ENCODE results near the gene HAND1. TPM values are rescaled to one million over a fixed set of nuclear protein-coding genes. Genes with fewer than 3 reads are reported as not detected.

Gene HAND1
- total RNA-seq, 1 donor from 2014 or later: not detected

- DNase-seq (ENCODE audit: low read depth): no peak
Observed at GRCh38 chr5:154505567-154505966, 27.5 kb upstream of the HAND1 start.

GRCh38 chr5:154503698-154504039, 25.6 kb upstream of the HAND1 start:
- DNase-seq (ENCODE audit: low read depth) (no peak), FAIRE-seq (no peak)
- Histone ChIP-seq H3K27me3 (ENCODE audit: control insufficient read depth, insufficient read depth, low read length) (peaks cover 1% of the 10 kb centered on the region), H3K36me3 (ENCODE audit: control insufficient read depth, insufficient read depth, low read length) (no peaks in the 10 kb centered on the region), H3K4me3 (ENCODE audit: low read depth, low read length) (no peak overlapping the region)
- TF ChIP-seq, protein P1, sequence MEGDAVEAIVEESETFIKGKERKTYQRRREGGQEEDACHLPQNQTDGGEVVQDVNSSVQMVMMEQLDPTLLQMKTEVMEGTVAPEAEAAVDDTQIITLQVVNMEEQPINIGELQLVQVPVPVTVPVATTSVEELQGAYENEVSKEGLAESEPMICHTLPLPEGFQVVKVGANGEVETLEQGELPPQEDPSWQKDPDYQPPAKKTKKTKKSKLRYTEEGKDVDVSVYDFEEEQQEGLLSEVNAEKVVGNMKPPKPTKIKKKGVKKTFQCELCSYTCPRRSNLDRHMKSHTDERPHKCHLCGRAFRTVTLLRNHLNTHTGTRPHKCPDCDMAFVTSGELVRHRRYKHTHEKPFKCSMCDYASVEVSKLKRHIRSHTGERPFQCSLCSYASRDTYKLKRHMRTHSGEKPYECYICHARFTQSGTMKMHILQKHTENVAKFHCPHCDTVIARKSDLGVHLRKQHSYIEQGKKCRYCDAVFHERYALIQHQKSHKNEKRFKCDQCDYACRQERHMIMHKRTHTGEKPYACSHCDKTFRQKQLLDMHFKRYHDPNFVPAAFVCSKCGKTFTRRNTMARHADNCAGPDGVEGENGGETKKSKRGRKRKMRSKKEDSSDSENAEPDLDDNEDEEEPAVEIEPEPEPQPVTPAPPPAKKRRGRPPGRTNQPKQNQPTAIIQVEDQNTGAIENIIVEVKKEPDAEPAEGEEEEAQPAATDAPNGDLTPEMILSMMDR (IDR thresholded peaks at IDR 0.05; ENCODE audit: insufficient read depth, low read length, severe bottlenecking): no peak

More at GRCh38 chr5:154505567-154505966, 27.5 kb upstream of the HAND1 start:
- H3K27me3 ChIP-seq (ENCODE audit: control insufficient read depth, insufficient read depth, low read length): peaks cover 2% of the 10 kb centered on the region
- H3K36me3 ChIP-seq (ENCODE audit: control insufficient read depth, insufficient read depth, low read length): no peaks in the 10 kb centered on the region
- H3K4me3 ChIP-seq (ENCODE audit: low read depth, low read length): no peak overlapping the region
- TF ChIP-seq, protein P1 (IDR thresholded peaks at IDR 0.05; ENCODE audit: insufficient read depth, low read length, severe bottlenecking): no peak
- no peak for FAIRE-seq

- Histone ChIP-seq H3K4me3 (ENCODE audit: low read depth, low read length) (no peak overlapping the region), H3K36me3 (ENCODE audit: control insufficient read depth, insufficient read depth, low read length) (no peaks in the 10 kb centered on the region), H3K27me3 (ENCODE audit: control insufficient read depth, insufficient read depth, low read length) (no peaks in the 10 kb centered on the region)
- no peak for DNase-seq (ENCODE audit: low read depth)
- TF ChIP-seq, protein P1 (IDR thresholded peaks at IDR 0.05; ENCODE audit: insufficient read depth, low read length, severe bottlenecking): no peak
- no peak for FAIRE-seq
Observed at GRCh38 chr5:154502180-154502579, 24.2 kb upstream of the HAND1 start.

DNA sequence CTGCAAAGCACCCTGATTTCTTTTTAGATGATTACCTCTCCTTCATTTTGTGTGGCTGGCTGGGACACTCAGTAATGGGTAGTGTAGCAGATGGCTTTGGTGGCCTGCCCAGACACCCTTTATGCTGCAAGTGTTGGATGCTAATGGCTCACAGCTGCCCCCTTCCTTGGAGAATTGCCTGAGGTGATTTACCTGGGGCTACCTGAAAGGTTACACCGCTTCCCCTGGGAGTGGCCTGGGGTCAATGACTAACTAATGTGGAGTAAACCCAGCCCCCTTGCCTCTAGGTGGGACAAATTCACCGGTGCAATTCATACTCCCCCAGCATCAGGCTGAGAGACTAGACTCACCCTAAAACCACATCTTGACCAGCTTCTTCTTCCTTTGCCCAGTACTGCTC, 23.5 kb upstream of the HAND1 start:
- DNase-seq (ENCODE audit: low read depth): no peak
- FAIRE-seq: no peak
- Histone ChIP-seq H3K4me3 (ENCODE audit: low read depth, low read length) (no peak overlapping the region), H3K36me3 (ENCODE audit: control insufficient read depth, insufficient read depth, low read length) (no peaks in the 10 kb centered on the region), H3K27me3 (ENCODE audit: control insufficient read depth, insufficient read depth, low read length) (no peaks in the 10 kb centered on the region)
- TF ChIP-seq, protein P1 (IDR thresholded peaks at IDR 0.05; ENCODE audit: insufficient read depth, low read length, severe bottlenecking): no peak

GRCh38 chr5:154498994-154499393, 21.0 kb upstream of the HAND1 start:
- FAIRE-seq: no peak
- no peaks in the 10 kb centered on the region for H3K27me3 ChIP-seq (ENCODE audit: control insufficient read depth, insufficient read depth, low read length)
- TF ChIP-seq, protein P1 (IDR thresholded peaks at IDR 0.05; ENCODE audit: insufficient read depth, low read length, severe bottlenecking): no peak

GRCh38 chr5:154498591-154498990, 20.6 kb upstream of the HAND1 start:
- no peak for DNase-seq (ENCODE audit: low read depth)
- H3K36me3 ChIP-seq (ENCODE audit: control insufficient read depth, insufficient read depth, low read length): no peaks in the 10 kb centered on the region
- FAIRE-seq: no peak
- TF ChIP-seq, protein P1 (IDR thresholded peaks at IDR 0.05; ENCODE audit: insufficient read depth, low read length, severe bottlenecking): no peak
- no peaks in the 10 kb centered on the region for H3K27me3 ChIP-seq (ENCODE audit: control insufficient read depth, insufficient read depth, low read length)
- no peak overlapping the region for H3K4me3 ChIP-seq (ENCODE audit: low read depth, low read length)

More at GRCh38 chr5:154498994-154499393, 21.0 kb upstream of the HAND1 start:
- Histone ChIP-seq H3K4me3 (ENCODE audit: low read depth, low read length) (no peak overlapping the region), H3K36me3 (ENCODE audit: control insufficient read depth, insufficient read depth, low read length) (no peaks in the 10 kb centered on the region)
- no peak for DNase-seq (ENCODE audit: low read depth)
